WERI-Rb-1 (cell line): ENCODE data around the gene ICA1L.
"Not testable (repeated sequence)": the region's sequence is repeated elsewhere in the genome, so short reads cannot be mapped to it uniquely, and the experiment has no call there.

ENCODE experiments used
- DNase-seq: peaks from one replicate; pipeline ENCODE4 v3.0.0-alpha.2; 2020
- H3K27ac ChIP-seq: fragments of 250-450 bp; sonication (Bioruptor Pico); 2 replicates; pipeline ENCODE4 v1.5.1; 2020; ENCODE audit warnings: mild to moderate bottlenecking, moderate library complexity
- H3K27me3 ChIP-seq: fragments of 250-450 bp; sonication (Bioruptor Pico); 2 replicates; pipeline ENCODE4 v1.5.1; 2021; ENCODE audit warnings: mild to moderate bottlenecking, low read depth, moderate library complexity; ENCODE audit not compliant: insufficient read depth, severe bottlenecking
- H3K36me3 ChIP-seq: fragments of 250-450 bp; sonication (Bioruptor Pico); 2 replicates; pipeline ENCODE4 v1.5.1; 2020; ENCODE audit warnings: mild to moderate bottlenecking, moderate library complexity
- H3K4me3 ChIP-seq: 2 replicates; pipeline ENCODE4 v1.5.1; 2011; ENCODE audit warnings: low read depth, mild to moderate bottlenecking, control low read depth, low read length
- H3K9me3 ChIP-seq: fragments of 250-450 bp; sonication (Bioruptor Pico); 2 replicates; pipeline ENCODE4 v1.5.1; 2021; ENCODE audit warnings: mild to moderate bottlenecking, moderate library complexity; ENCODE audit not compliant: severe bottlenecking
- CTCF ChIP-seq: IDR thresholded peaks from 2 replicates; pipeline ENCODE4 v1.5.1; 2011; ENCODE audit warnings: low read depth, mild to moderate bottlenecking, control low read depth, inconsistent platforms, low read length

Gene ICA1L

DNA sequence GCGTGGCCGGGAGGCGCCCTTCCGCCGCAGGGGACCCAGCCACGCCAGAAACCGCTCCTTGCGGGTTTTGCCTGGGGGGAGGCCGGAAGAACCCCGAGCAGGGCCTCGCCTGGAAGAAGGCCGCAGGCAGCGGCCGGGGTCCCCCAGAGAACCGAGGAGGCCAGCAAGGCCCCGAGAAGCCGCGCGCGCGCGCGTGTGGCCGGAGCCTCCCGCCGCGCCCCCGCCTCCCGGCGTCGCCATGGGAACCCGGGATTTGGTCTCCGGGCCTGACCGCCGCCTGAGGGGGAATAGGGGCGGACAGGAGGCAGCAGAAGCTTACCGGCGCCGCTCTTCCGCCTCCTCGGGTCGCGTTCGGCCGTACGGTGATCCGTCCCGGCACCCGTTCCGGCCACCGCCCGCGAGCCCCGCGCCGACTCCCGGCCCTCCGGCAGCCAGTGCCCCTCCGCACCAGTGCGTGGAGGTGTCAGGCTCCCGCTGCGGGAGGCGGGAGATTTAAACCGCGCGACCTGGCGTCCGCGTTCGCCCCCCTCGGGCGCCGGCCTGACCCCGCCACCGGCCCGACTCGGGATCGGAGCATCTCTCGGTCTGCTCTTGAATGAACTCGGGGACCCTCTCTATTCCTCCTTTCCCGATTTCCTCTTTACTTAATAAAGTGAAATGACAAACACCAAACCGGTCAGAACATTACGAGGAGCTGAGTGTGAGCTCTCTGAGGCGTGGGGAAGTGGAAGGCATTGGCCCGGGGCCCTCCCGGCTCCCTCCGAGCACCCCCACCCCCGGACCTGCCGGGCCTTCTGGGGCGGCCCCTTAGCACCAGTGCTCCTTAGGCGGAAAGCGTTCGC is at the start of gene ICA1L:
TSS of gene ICA1L (minus strand) at position 467 of the 842 bp plus-strand sequence. CDS start 42,757 bp downstream, outside the sequence.
- Histone ChIP-seq H3K4me3 (peak within 1 kb of the TSS; percentile 77), H3K27ac (peak within 1 kb of the TSS; percentile 93), H3K27me3 (no peaks in the 10 kb centered on the region), H3K9me3 (no peaks in the 10 kb centered on the region), H3K36me3 (no peaks in the 10 kb centered on the region)
- DNase-seq: peak; percentile 88
- TF ChIP-seq CTCF: no peak

DNA sequence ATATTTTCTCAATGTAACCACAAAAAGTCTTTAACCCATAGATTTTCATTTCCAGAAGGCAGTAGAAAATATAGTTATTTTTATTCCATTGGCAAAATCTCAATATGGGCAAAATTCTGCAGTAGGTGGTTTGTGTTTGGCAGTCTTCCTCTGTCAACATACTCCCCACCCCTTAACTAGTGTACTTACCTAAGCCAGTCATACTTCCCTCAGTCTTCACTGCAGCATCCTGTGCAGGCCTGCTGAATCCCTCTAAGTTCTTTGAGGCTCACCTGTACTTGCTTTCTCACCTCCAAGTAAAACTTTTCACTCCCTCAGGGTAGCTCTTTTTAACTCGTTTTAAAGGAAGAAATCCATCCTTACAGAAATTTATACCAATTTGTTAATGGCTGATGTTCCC is 47.3 kb upstream of the ICA1L start:
- no peak for TF ChIP-seq CTCF
- no peak overlapping the region for H3K27ac ChIP-seq
- no peaks in the 10 kb centered on the region for H3K36me3 ChIP-seq
- no peak overlapping the region for H3K4me3 ChIP-seq
- H3K27me3 ChIP-seq: no peaks in the 10 kb centered on the region
- H3K9me3 ChIP-seq: no peaks in the 10 kb centered on the region
- no peak for DNase-seq

GRCh38 chr2:202912342-202913201 is 41.0 kb upstream of the ICA1L start:
- H3K27ac ChIP-seq: peak overlapping the region; percentile 93
- DNase-seq, H3K27me3 ChIP-seq: not testable (repeated sequence)

GRCh38 chr2:202911512-202912341 is 40.2 kb upstream of the ICA1L start, which contains the start of the genes CARF and WDR12:
Gene CARF, plus strand, starts transcription at chr2:202912275. Its CDS starts 29,628 bp downstream, at chr2:202941903.
Gene WDR12, minus strand, starts transcription at chr2:202911673. Its CDS starts 197 bp downstream, at chr2:202911476.
- Histone ChIP-seq H3K36me3 (peaks cover 3% of the 10 kb centered on the region; the same call in 1 of the 2 replicates), H3K27me3 (no peaks in the 10 kb centered on the region), H3K9me3 (no peaks in the 10 kb centered on the region), H3K27ac (peak within 1 kb of the TSS; percentile 93), H3K4me3 (peak within 1 kb of the TSS; percentile 93)
- peak; percentile 94 for DNase-seq
- no peak for TF ChIP-seq CTCF

More at GRCh38 chr2:202912342-202913201, 41.0 kb upstream of the ICA1L start:
- H3K36me3 ChIP-seq, H3K9me3 ChIP-seq: not testable (repeated sequence)
- H3K4me3 ChIP-seq: peak overlapping the region; percentile 93

- peak overlapping the region; percentile 93 for H3K27ac ChIP-seq
Observed at GRCh38 chr2:202911203-202911511, 39.6 kb upstream of the ICA1L start.

More at GRCh38 chr2:202911203-202911511, 39.6 kb upstream of the ICA1L start:
- no peaks in the 10 kb centered on the region for H3K9me3 ChIP-seq
- no peak for TF ChIP-seq CTCF
- H3K36me3 ChIP-seq: peaks cover 6% of the 10 kb centered on the region
- peak overlapping the region; percentile 93 for H3K4me3 ChIP-seq
- peak; percentile 15 for DNase-seq
- H3K27me3 ChIP-seq: no peaks in the 10 kb centered on the region
